ENCODE measurements around the gene MYH10.

The MYH10 gene

GRCh38 chr17:8426802-8427201 is 203.7 kb downstream of the MYH10 start:
- Histone ChIP-seq H3K4me3 (ENCODE audit: low read length) (no peak overlapping the region), H3F3A (ENCODE audit: insufficient read depth, low read length) (peaks cover 2% of the 10 kb centered on the region), H3K4me2 (ENCODE audit: low read depth, low read length) (no peak overlapping the region), H3K36me3 (replicated peaks; ENCODE audit: insufficient read depth, low read length) (no peaks in the 10 kb centered on the region), H3K27ac (ENCODE audit: low read length) (no peak overlapping the region), H3K9me3 (replicated peaks; ENCODE audit: insufficient read depth, low read length) (no peaks in the 10 kb centered on the region), H3K27me3 (replicated peaks; ENCODE audit: insufficient read depth, low read length) (no peaks in the 10 kb centered on the region), H3K79me2 (ENCODE audit: low read length) (no peaks in the 10 kb centered on the region), H3K9ac (ENCODE audit: low read length) (no peak overlapping the region), H3K4me1 (ENCODE audit: low read length) (peaks cover 9% of the 10 kb centered on the region), H4K20me1 (ENCODE audit: insufficient read depth, low read length) (no peaks in the 10 kb centered on the region), H3K9me2 (replicated peaks; ENCODE audit: insufficient read depth, low read length) (no peaks in the 10 kb centered on the region), H2AFZ (ENCODE audit: low read length) (no peak overlapping the region)
- no peak for DNase-seq
- TF ChIP-seq CTCF (IDR thresholded peaks at IDR 0.05; ENCODE audit: low read length) = no peak
- TF ChIP-seq EZH2phosphoT487 (IDR thresholded peaks at IDR 0.05; ENCODE audit: low read length) = no peak
- TF ChIP-seq EZH2 (optimal IDR thresholded peaks at IDR 0.05; ENCODE audit: low read depth, low read length) = no peak

GRCh38 chr17:8426094-8426720 is 204.3 kb downstream of the MYH10 start:
- peaks cover 15% of the 10 kb centered on the region for H3K4me1 ChIP-seq (ENCODE audit: low read length)

More at GRCh38 chr17:8426094-8426720, 204.3 kb downstream of the MYH10 start:
- Histone ChIP-seq H3K9me3 (replicated peaks; ENCODE audit: insufficient read depth, low read length) (no peaks in the 10 kb centered on the region), H3K79me2 (ENCODE audit: low read length) (no peaks in the 10 kb centered on the region), H3K9ac (ENCODE audit: low read length) (no peak overlapping the region), H3K9me2 (replicated peaks; ENCODE audit: insufficient read depth, low read length) (no peaks in the 10 kb centered on the region), H3K27me3 (replicated peaks; ENCODE audit: insufficient read depth, low read length) (no peaks in the 10 kb centered on the region), H3K27ac (ENCODE audit: low read length) (no peak overlapping the region), H3F3A (ENCODE audit: insufficient read depth, low read length) (peaks cover 8% of the 10 kb centered on the region), H3K36me3 (replicated peaks; ENCODE audit: insufficient read depth, low read length) (no peaks in the 10 kb centered on the region), H3K4me3 (ENCODE audit: low read length) (no peak overlapping the region), H4K20me1 (ENCODE audit: insufficient read depth, low read length) (no peaks in the 10 kb centered on the region), H3K4me2 (ENCODE audit: low read depth, low read length) (no peak overlapping the region), H2AFZ (ENCODE audit: low read length) (no peak overlapping the region)
- no peak for TF ChIP-seq EZH2 (optimal IDR thresholded peaks at IDR 0.05; ENCODE audit: low read depth, low read length)
- TF ChIP-seq CTCF (IDR thresholded peaks at IDR 0.05; ENCODE audit: low read length) = no peak
- no peak for TF ChIP-seq EZH2phosphoT487 (IDR thresholded peaks at IDR 0.05; ENCODE audit: low read length)
- no peak for DNase-seq

Data from MM.1S (cell line).